CD4-positive, alpha-beta T cell (primary cell): ENCODE measurements around the gene PLXDC2. TPM values are rescaled to one million over a fixed set of nuclear protein-coding genes. Genes with fewer than 3 reads are reported as not detected.

ENCODE experiments used
- ATAC-seq: fragments of 200-7000 bp; cut with Tn5 transposase; one replicate; pipeline ENCODE4 v1.10.0; 2022; ENCODE audit warnings: mild to moderate bottlenecking; ENCODE audit not compliant: poor library complexity
- CTCF ChIA-PET: fragments of 350-600 bp; sonication (Branson Sonifier 250); formaldehyde crosslinking; loops from one replicate; lab custom pipeline; 2021; ENCODE audit warnings: antibody characterized with exemption, inconsistent platforms; lab: Charles Lee
- POLR2A ChIA-PET: fragments of 350-600 bp; sonication (Branson Sonifier 250); formaldehyde crosslinking; loops from one replicate; lab custom pipeline; 2021; ENCODE audit warnings: antibody characterized with exemption, inconsistent platforms; lab: Charles Lee
- DNase-seq, 14 experiments: peaks; one replicate each; pipeline ENCODE4 v3.0.0-alpha.2; 2013 to 2020; ENCODE audit warnings: mixed read lengths in 2 of 14
- H3K27ac ChIP-seq, 2 donors: one replicate each; pipeline versions ENCODE4 v1.5.1 to v1.7.0; 2013; ENCODE audit warnings: low read length in 2 of 2, low read depth in 1 of 2, mild to moderate bottlenecking in 1 of 2
- H3K27me3 ChIP-seq, 2 experiments: 1 replicate in 1 of 2; 2 replicates in 1 of 2; pipeline versions ENCODE4 v1.6.1 to v1.7.0; 2013; ENCODE audit warnings: low read length in 2 of 2, control low read depth in 1 of 2, mild to moderate bottlenecking in 1 of 2, moderate library complexity in 1 of 2; ENCODE audit not compliant: insufficient read depth in 2 of 2, control insufficient read depth in 1 of 2
- H3K36me3 ChIP-seq: one replicate; pipeline ENCODE4 v1.6.1; 2013; ENCODE audit warnings: low read length, control low read depth; ENCODE audit not compliant: insufficient read depth
- H3K4me1 ChIP-seq: one replicate; pipeline ENCODE4 v1.6.1; 2013; ENCODE audit warnings: low read length, control low read depth; ENCODE audit not compliant: insufficient read depth
- H3K4me3 ChIP-seq: one replicate; pipeline ENCODE4 v1.5.1; 2013; ENCODE audit warnings: mild to moderate bottlenecking, low read length, moderate library complexity
- H3K9me3 ChIP-seq, 2 experiments: 1 replicate in 1 of 2; 2 replicates in 1 of 2; pipeline versions ENCODE4 v1.6.1 to v1.7.0; 2013; ENCODE audit warnings: low read length in 2 of 2, mild to moderate bottlenecking in 2 of 2, control low read depth in 1 of 2, moderate library complexity in 1 of 2; ENCODE audit not compliant: control insufficient read depth in 1 of 2, insufficient read depth in 1 of 2
- H3K27ac Mint-ChIP-seq: one replicate; pipeline ENCODE4 v1.8.0; 2020; ENCODE audit warnings: mixed read lengths
- H3K27me3 Mint-ChIP-seq: one replicate; pipeline ENCODE4 v1.8.0; 2021; ENCODE audit warnings: mixed read lengths
- H3K36me3 Mint-ChIP-seq: one replicate; pipeline ENCODE4 v1.8.0; 2021; ENCODE audit warnings: low read depth, mixed read lengths
- H3K4me1 Mint-ChIP-seq: one replicate; pipeline ENCODE4 v1.8.0; 2021; ENCODE audit warnings: low read depth, mixed read lengths
- H3K4me3 Mint-ChIP-seq: one replicate; pipeline ENCODE4 v1.8.0; 2020; ENCODE audit warnings: mild to moderate bottlenecking, mixed read lengths
- H3K9me3 Mint-ChIP-seq: one replicate; pipeline ENCODE4 v1.8.0; 2020; ENCODE audit warnings: mixed read lengths
- intact Hi-C, 2 experiments: fragments of 100-400 bp; cut with DNase I in 1 of 2; cut with micrococcal nuclease in 1 of 2; formaldehyde crosslinking; loops; one replicate each; pipeline versions ENCODE4 v1.15.1 to v1.9.0; 2023 to 2025; cut with DNase I, micrococcal nuclease
- total RNA-seq, 174 experiments: library from RNA in 2 of 174; stranded (reverse) in 2 of 174; gene quantifications; one replicate each; pipeline ENCODE4 v1.2.3 and lab custom pipeline; 2021 to 2026
- TF ChIP-seq, protein P1 (sequence below): fragments of 200-600 bp; IDR thresholded peaks from one replicate; pipeline ENCODE4 v1.8.0; 2022; ENCODE audit warnings: antibody characterized with exemption, mild to moderate bottlenecking

The PLXDC2 gene
- total RNA-seq, 2 experiments from 2014 or later = 0.41 to 0.61 TPM

DNA sequence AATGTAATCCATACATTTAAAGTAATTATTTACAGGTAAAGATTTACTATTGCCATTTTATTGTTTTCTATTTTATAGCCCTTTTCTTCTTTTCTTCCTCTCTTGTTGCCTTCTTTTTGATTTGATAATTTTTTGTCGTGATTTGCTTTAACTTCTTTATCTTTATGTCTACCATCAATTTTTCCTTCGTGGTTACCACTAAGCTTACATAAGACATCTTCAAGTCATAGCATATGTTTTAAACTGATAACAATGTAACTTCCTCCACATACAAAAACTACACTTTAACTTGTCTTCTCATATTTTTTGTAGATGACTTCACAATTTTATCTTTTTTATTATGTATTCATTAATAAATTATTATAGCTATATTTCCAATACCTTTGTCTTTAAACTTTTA is 316.6 kb downstream of the PLXDC2 start:
- no peaks in the 10 kb centered on the region for H3K4me1 Mint-ChIP-seq
- H3K27ac ChIP-seq = no peak overlapping the region
- H3K9me3 Mint-ChIP-seq = peaks cover 24% of the 10 kb centered on the region
- no peak overlapping the region for H3K4me3 ChIP-seq
- no peak for DNase-seq
- no peak overlapping the region for H3K27ac Mint-ChIP-seq
- no peak overlapping the region for H3K4me3 Mint-ChIP-seq
- H3K27me3 ChIP-seq = no peaks in the 10 kb centered on the region
- no peak for ATAC-seq
- no peaks in the 10 kb centered on the region for H3K36me3 ChIP-seq
- no peaks in the 10 kb centered on the region for H3K27me3 Mint-ChIP-seq
- H3K4me1 ChIP-seq = no peaks in the 10 kb centered on the region
- peaks cover 7 to 10% of the 10 kb centered on the region in 2 experiments for H3K9me3 ChIP-seq
- no peaks in the 10 kb centered on the region for H3K36me3 Mint-ChIP-seq
- intact Hi-C loops = no loop called here
- ChIA-PET CTCF (no interaction called here), POLR2A (no interaction called here)
- TF ChIP-seq, protein P1, sequence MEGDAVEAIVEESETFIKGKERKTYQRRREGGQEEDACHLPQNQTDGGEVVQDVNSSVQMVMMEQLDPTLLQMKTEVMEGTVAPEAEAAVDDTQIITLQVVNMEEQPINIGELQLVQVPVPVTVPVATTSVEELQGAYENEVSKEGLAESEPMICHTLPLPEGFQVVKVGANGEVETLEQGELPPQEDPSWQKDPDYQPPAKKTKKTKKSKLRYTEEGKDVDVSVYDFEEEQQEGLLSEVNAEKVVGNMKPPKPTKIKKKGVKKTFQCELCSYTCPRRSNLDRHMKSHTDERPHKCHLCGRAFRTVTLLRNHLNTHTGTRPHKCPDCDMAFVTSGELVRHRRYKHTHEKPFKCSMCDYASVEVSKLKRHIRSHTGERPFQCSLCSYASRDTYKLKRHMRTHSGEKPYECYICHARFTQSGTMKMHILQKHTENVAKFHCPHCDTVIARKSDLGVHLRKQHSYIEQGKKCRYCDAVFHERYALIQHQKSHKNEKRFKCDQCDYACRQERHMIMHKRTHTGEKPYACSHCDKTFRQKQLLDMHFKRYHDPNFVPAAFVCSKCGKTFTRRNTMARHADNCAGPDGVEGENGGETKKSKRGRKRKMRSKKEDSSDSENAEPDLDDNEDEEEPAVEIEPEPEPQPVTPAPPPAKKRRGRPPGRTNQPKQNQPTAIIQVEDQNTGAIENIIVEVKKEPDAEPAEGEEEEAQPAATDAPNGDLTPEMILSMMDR = no peak

DNA sequence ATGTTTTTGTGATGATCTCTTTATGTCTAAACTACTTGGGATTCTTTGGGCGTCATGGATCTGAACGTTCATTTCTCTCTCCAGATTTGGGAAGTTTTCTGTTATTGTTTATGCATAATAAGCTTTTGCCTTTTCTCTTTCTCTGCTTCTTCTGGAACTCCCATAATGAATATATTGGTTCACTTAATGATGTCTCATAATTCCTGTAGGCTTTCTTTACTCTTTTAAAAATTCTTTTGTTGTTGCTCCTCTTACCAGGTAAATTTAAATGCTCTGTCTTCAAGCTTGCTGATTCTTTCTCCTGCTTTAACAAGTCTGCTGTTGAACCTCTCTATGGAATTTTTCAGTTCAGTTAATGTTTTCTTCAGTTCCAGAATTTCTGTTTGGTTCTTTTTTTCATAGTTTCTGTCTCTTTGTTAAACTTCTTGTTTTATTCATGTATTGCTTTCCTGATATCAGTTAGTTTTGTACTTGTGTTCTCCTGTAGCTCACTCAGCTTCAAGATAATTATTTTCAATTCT is 317.5 kb downstream of the PLXDC2 start:
- H3K36me3 Mint-ChIP-seq = no peaks in the 10 kb centered on the region
- H3K27ac Mint-ChIP-seq = no peak overlapping the region
- POLR2A ChIA-PET = no interaction called here
- no peak overlapping the region for H3K27ac ChIP-seq
- H3K36me3 ChIP-seq = no peaks in the 10 kb centered on the region
- H3K9me3 Mint-ChIP-seq = peaks cover 20% of the 10 kb centered on the region
- H3K4me1 ChIP-seq = no peaks in the 10 kb centered on the region
- no peak overlapping the region for H3K4me3 ChIP-seq
- no peak for ATAC-seq
- intact Hi-C loops = no loop called here
- DNase-seq = no peak
- CTCF ChIA-PET = no interaction called here
- peaks cover 7 to 10% of the 10 kb centered on the region in 2 experiments for H3K9me3 ChIP-seq
- H3K4me3 Mint-ChIP-seq = no peak overlapping the region
- H3K27me3 Mint-ChIP-seq = no peaks in the 10 kb centered on the region
- no peaks in the 10 kb centered on the region for H3K27me3 ChIP-seq
- no peaks in the 10 kb centered on the region for H3K4me1 Mint-ChIP-seq
- TF ChIP-seq, protein P1 = no peak

DNA sequence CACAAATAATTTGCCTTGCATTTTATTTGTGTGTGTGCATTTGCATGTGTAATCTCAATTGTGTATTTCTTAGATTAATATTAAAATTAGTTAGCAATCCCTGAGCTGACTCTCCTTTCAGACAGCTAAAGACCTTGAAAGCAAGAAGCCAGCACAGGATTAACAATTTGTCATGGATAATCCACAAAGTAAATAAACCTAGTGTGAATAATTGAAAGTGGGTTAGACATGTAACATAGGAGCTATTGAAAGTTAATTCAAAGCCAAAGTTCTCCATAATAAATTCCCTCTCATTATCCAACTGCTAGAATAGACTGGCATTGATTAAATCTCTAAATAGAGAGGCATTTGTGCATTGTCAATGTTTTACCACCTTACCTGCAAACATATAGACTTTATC is 326.1 kb downstream of the PLXDC2 start:
- intact Hi-C loops = no loop called here
- TF ChIP-seq, protein P1 = no peak
- no peak for DNase-seq
- H3K27ac Mint-ChIP-seq = no peak overlapping the region
- no peaks in the 10 kb centered on the region for H3K9me3 ChIP-seq
- H3K27me3 Mint-ChIP-seq = no peaks in the 10 kb centered on the region
- no peaks in the 10 kb centered on the region for H3K36me3 Mint-ChIP-seq
- POLR2A ChIA-PET = no interaction called here
- H3K4me1 ChIP-seq = no peaks in the 10 kb centered on the region
- no peak overlapping the region for H3K27ac ChIP-seq
- no peak for ATAC-seq
- no peaks in the 10 kb centered on the region for H3K27me3 ChIP-seq
- CTCF ChIA-PET = no interaction called here
- no peak overlapping the region for H3K4me3 Mint-ChIP-seq
- no peaks in the 10 kb centered on the region for H3K4me1 Mint-ChIP-seq
- H3K4me3 ChIP-seq = no peak overlapping the region
- H3K36me3 ChIP-seq = no peaks in the 10 kb centered on the region
- H3K9me3 Mint-ChIP-seq = peaks cover 4% of the 10 kb centered on the region
